DMS153 treated with DMSO at 0.1 percent for 48 hours (cell line): Measurements from ENCODE around the gene XYLT1.
"Not testable (repeated sequence)": the region's sequence is repeated elsewhere in the genome, so short reads cannot be mapped to it uniquely, and the experiment has no call there.

Experiments used
- DNase-seq: peaks from one replicate; lab custom pipeline; 2025; ENCODE audit not compliant: unreplicated experiment; lab: John Stamatoyannopoulos, UW

Gene XYLT1

GRCh38 chr16:17313793-17314547, 156.8 kb downstream of the XYLT1 start:
- DNase-seq: no peak

GRCh38 chr16:17313085-17313611, 157.6 kb downstream of the XYLT1 start:
- DNase-seq: no peak

GRCh38 chr16:17312094-17312710, 158.6 kb downstream of the XYLT1 start:
- DNase-seq: no peak

- no peak for DNase-seq
Observed at GRCh38 chr16:17311333-17312093, 159.2 kb downstream of the XYLT1 start.

GRCh38 chr16:17309510-17309909, 161.2 kb downstream of the XYLT1 start:
- DNase-seq: no peak

GRCh38 chr16:17308186-17308585, 162.6 kb downstream of the XYLT1 start:
- no peak for DNase-seq

GRCh38 chr16:17307504-17307903, 163.3 kb downstream of the XYLT1 start:
- DNase-seq: no peak

GRCh38 chr16:17306745-17307144, 164.0 kb downstream of the XYLT1 start:
- no peak for DNase-seq

- DNase-seq: not testable (repeated sequence)
Observed at GRCh38 chr16:17306211-17306610, 164.5 kb downstream of the XYLT1 start.

GRCh38 chr16:17305694-17306093, 165.1 kb downstream of the XYLT1 start:
- no peak for DNase-seq

- DNase-seq: no peak
Observed at GRCh38 chr16:17304491-17305119, 166.2 kb downstream of the XYLT1 start.

- DNase-seq: no peak
Observed at GRCh38 chr16:17304106-17304490, 166.7 kb downstream of the XYLT1 start.

- DNase-seq: no peak
Observed at GRCh38 chr16:17303101-17303500, 167.7 kb downstream of the XYLT1 start.

- no peak for DNase-seq
Observed at GRCh38 chr16:17302620-17303019, 168.1 kb downstream of the XYLT1 start.

- no peak for DNase-seq
Observed at GRCh38 chr16:17302214-17302613, 168.5 kb downstream of the XYLT1 start.

GRCh38 chr16:17301593-17302135, 169.1 kb downstream of the XYLT1 start:
- no peak for DNase-seq

GRCh38 chr16:17301184-17301583, 169.6 kb downstream of the XYLT1 start:
- no peak for DNase-seq

GRCh38 chr16:17299790-17300189, 171.0 kb downstream of the XYLT1 start:
- no peak for DNase-seq

GRCh38 chr16:17298238-17298637, 172.5 kb downstream of the XYLT1 start:
- DNase-seq: no peak

GRCh38 chr16:17296431-17296830, 174.3 kb downstream of the XYLT1 start:
- DNase-seq: no peak

GRCh38 chr16:17295948-17296347, 174.8 kb downstream of the XYLT1 start:
- DNase-seq: no peak
